ENCODE data around the gene RPS29.

RPS29 gene

GRCh38 chr14:49585803-49586672 lies at the start of gene RPS29:
Gene RPS29, minus strand, starts transcription at chr14:49586380. Its CDS starts 34 bp downstream, at chr14:49586346.
- no peak for TF ChIP-seq CTCF (IDR thresholded peaks at IDR 0.05; ENCODE audit: low read depth, low read length, missing control alignments)
- DNase-seq (ENCODE audit: low read depth), result peak; percentile 99
- peak within 1 kb of the TSS; percentile 70 for H3K4me3 ChIP-seq (ENCODE audit: low read depth, low read length)

GRCh38 chr14:49634547-49635334 lies 48.6 kb upstream of the RPS29 start, which contains the start of gene DNAAF2:
Gene DNAAF2, minus strand, starts transcription at chr14:49635244. Its CDS starts 95 bp downstream, at chr14:49635149.
- no peak for DNase-seq (ENCODE audit: low read depth)
- no peak for TF ChIP-seq CTCF (IDR thresholded peaks at IDR 0.05; ENCODE audit: low read depth, low read length, missing control alignments)
- H3K4me3 ChIP-seq (ENCODE audit: low read depth, low read length), result peak within 1 kb of the TSS; percentile 94

GRCh38 chr14:49633640-49634546 lies 47.7 kb upstream of the RPS29 start:
- H3K4me3 ChIP-seq (ENCODE audit: low read depth, low read length), result peak overlapping the region; percentile 94
- peak; percentile 79 for TF ChIP-seq CTCF (IDR thresholded peaks at IDR 0.05; ENCODE audit: low read depth, low read length, missing control alignments)
- DNase-seq (ENCODE audit: low read depth), result peak; percentile 84

- no peak for TF ChIP-seq CTCF (IDR thresholded peaks at IDR 0.05; ENCODE audit: low read depth, low read length, missing control alignments)
- DNase-seq (ENCODE audit: low read depth), result no peak
- H3K4me3 ChIP-seq (ENCODE audit: low read depth, low read length), result peak overlapping the region; percentile 100
Observed at GRCh38 chr14:49623941-49624839, 38.0 kb upstream of the RPS29 start.

- peak overlapping the region; percentile 100 for H3K4me3 ChIP-seq (ENCODE audit: low read depth, low read length)
- DNase-seq (ENCODE audit: low read depth), result no peak
- TF ChIP-seq CTCF (IDR thresholded peaks at IDR 0.05; ENCODE audit: low read depth, low read length, missing control alignments), result no peak
Observed at GRCh38 chr14:49623387-49623786, 37.2 kb upstream of the RPS29 start.
